Activated T-cell treated with anti-CD3 and anti-CD28 coated beads for 1 hour (primary cell): Measurements from ENCODE around the gene GDPD3.

Experiments
- DNase-seq: peaks from one replicate; pipeline ENCODE4 v3.0.0-alpha.2; 2020; ENCODE audit warnings: low read depth

The GDPD3 gene

GRCh38 chr16:30054959-30055553 lies 58.3 kb downstream of the GDPD3 start:
- peak; percentile 27 for DNase-seq
